CD4-positive, alpha-beta memory T cell (primary cell): ENCODE data around the gene YIPF4. TPM values are rescaled to one million over a fixed set of nuclear protein-coding genes. Genes with fewer than 3 reads are reported as not detected.
"Not testable (repeated sequence)": the region's sequence is repeated elsewhere in the genome, so short reads cannot be mapped to it uniquely, and the experiment has no call there.

Experiments used
- CTCF ChIA-PET: fragments of 350-600 bp; sonication (Branson Sonifier 250); formaldehyde crosslinking; loops from one replicate; lab custom pipeline; 2021; ENCODE audit warnings: inconsistent platforms; ENCODE audit not compliant: partially characterized antibody; lab: Charles Lee
- POLR2A ChIA-PET: fragments of 350-600 bp; sonication (Branson Sonifier 250); formaldehyde crosslinking; loops from one replicate; lab custom pipeline; 2021; ENCODE audit not compliant: partially characterized antibody; lab: Charles Lee
- DNase-seq, 5 donors: peaks; one replicate each; pipeline versions ENCODE4 v3.0.0 to v3.0.0-alpha.2; 2020 to 2022; ENCODE audit warnings: mixed read lengths in 1 of 5
- H3K27ac ChIP-seq: one replicate; pipeline ENCODE4 v1.7.0; 2013; ENCODE audit warnings: low read depth, low read length
- H3K27me3 ChIP-seq: 2 replicates; pipeline ENCODE4 v1.7.0; 2013; ENCODE audit warnings: mild to moderate bottlenecking, low read length, moderate library complexity; ENCODE audit not compliant: insufficient read depth
- H3K36me3 ChIP-seq: 2 replicates; pipeline ENCODE4 v1.7.0; 2013; ENCODE audit warnings: mild to moderate bottlenecking, low read length, moderate library complexity; ENCODE audit not compliant: insufficient read depth
- H3K4me1 ChIP-seq: 2 replicates; pipeline ENCODE4 v1.7.0; 2013; ENCODE audit warnings: mild to moderate bottlenecking, low read length, moderate library complexity; ENCODE audit not compliant: insufficient read depth
- H3K4me3 ChIP-seq, 2 donors: one replicate each; pipeline ENCODE4 v1.7.0; 2013; ENCODE audit warnings: low read length in 2 of 2, mild to moderate bottlenecking in 1 of 2
- H3K9me3 ChIP-seq, 2 donors: one replicate each; pipeline ENCODE4 v1.7.0; 2013; ENCODE audit warnings: low read length in 2 of 2, control low read depth in 1 of 2; ENCODE audit not compliant: control insufficient read depth in 1 of 2
- H3K27ac Mint-ChIP-seq, 7 donors: one replicate each; pipeline ENCODE4 v1.8.0; 2020 to 2021; ENCODE audit warnings: mixed read lengths in 7 of 7, mild to moderate bottlenecking in 6 of 7, inconsistent platforms in 3 of 7, moderate library complexity in 3 of 7
- H3K27me3 Mint-ChIP-seq, 2 donors: one replicate each; pipeline ENCODE4 v1.8.0; 2020 to 2021; ENCODE audit warnings: mixed read lengths in 2 of 2
- H3K36me3 Mint-ChIP-seq, 2 donors: one replicate each; pipeline ENCODE4 v1.8.0; 2020 to 2021; ENCODE audit warnings: mixed read lengths in 2 of 2, inconsistent platforms in 1 of 2, mild to moderate bottlenecking in 1 of 2
- H3K4me1 Mint-ChIP-seq, 4 donors: one replicate each; pipeline ENCODE4 v1.8.0; 2020 to 2021; ENCODE audit warnings: mixed read lengths in 4 of 4, mild to moderate bottlenecking in 1 of 4
- H3K4me3 Mint-ChIP-seq, 8 donors: one replicate each; pipeline ENCODE4 v1.8.0; 2020 to 2021; ENCODE audit warnings: mixed read lengths in 8 of 8, mild to moderate bottlenecking in 7 of 8, moderate library complexity in 6 of 8, inconsistent platforms in 3 of 8
- H3K9me3 Mint-ChIP-seq, 8 donors: one replicate each; pipeline ENCODE4 v1.8.0; 2020 to 2021; ENCODE audit warnings: mixed read lengths in 8 of 8, mild to moderate bottlenecking in 5 of 8, inconsistent platforms in 3 of 8, moderate library complexity in 1 of 8
- intact Hi-C: fragments of 100-400 bp; cut with micrococcal nuclease; formaldehyde crosslinking; loops from one replicate; pipeline ENCODE4 v1.15.1; 2023
- polyA plus RNA-seq, 2 donors: library from polyadenylated mRNA; unstranded; fragments of 300-500 nt; fragmentation: Illumina TruSeq; gene quantifications; one replicate each; pipeline ENCODE4 v1.2.3, GENCODE V29; 2021
- total RNA-seq, 2 experiments: library from RNA; stranded (reverse); gene quantifications; one replicate each; pipeline ENCODE4 v1.2.3, GENCODE V29; 2021

Gene YIPF4
- total and polyA plus RNA-seq, 4 experiments from 2014 or later: 13.9 to 51.9 (median 37.5) TPM

- intact Hi-C loops, H3K27ac ChIP-seq, H3K9me3 ChIP-seq, H3K36me3 ChIP-seq, H3K27me3 ChIP-seq, H3K9me3 Mint-ChIP-seq, H3K4me3 ChIP-seq, H3K27me3 Mint-ChIP-seq, DNase-seq, POLR2A ChIA-PET, CTCF ChIA-PET: not testable (repeated sequence)
- peak overlapping the region in 3 of 7 donors; percentile 11 to 30 (median 22) for H3K27ac Mint-ChIP-seq
- H3K4me1 Mint-ChIP-seq: peaks cover 52 to 87% (median 68%) of the 10 kb centered on the region in 4 donors
- peak overlapping the region in 5 of 8 donors; percentile 5 to 51 (median 23) for H3K4me3 Mint-ChIP-seq
- peaks cover 79% of the 10 kb centered on the region for H3K4me1 ChIP-seq
- peaks cover 11 to 14% of the 10 kb centered on the region in 2 donors for H3K36me3 Mint-ChIP-seq
Measured at GRCh38 chr2:32364290-32364689, 86.6 kb downstream of the YIPF4 start.

- CTCF ChIA-PET, H3K27me3 ChIP-seq, DNase-seq, H3K9me3 Mint-ChIP-seq, H3K27me3 Mint-ChIP-seq, intact Hi-C loops, H3K4me3 ChIP-seq, H3K27ac ChIP-seq, POLR2A ChIA-PET, H3K36me3 ChIP-seq, H3K9me3 ChIP-seq: not testable (repeated sequence)
- H3K4me1 ChIP-seq: peaks cover 72% of the 10 kb centered on the region
- Mint-ChIP-seq H3K36me3 (peaks cover 11 to 13% of the 10 kb centered on the region in 2 donors), H3K27ac (peak overlapping the region in 1 of 7 donors; percentile 43), H3K4me1 (peaks cover 48 to 84% (median 64%) of the 10 kb centered on the region in 4 donors), H3K4me3 (peak overlapping the region in 1 of 8 donors; percentile 36)
Measured at GRCh38 chr2:32365679-32366078, 88.0 kb downstream of the YIPF4 start.

Other genes starting within 250 kb of the YIPF4 start
- gene DPY30, start 238.1 kb upstream of the YIPF4 start, total RNA-seq: 10 to 100 TPM; 50.0 to 51.3 TPM
- 100 to 1,000 TPM; 167 to 233 TPM for gene DPY30, start 238.1 kb upstream of the YIPF4 start, polyA plus RNA-seq
- 10 to 100 TPM; 22.5 to 23.2 TPM for gene SPAST, start 214.3 kb upstream of the YIPF4 start, total RNA-seq
- 10 to 100 TPM; 11.2 to 15.3 TPM for gene SPAST, start 214.3 kb upstream of the YIPF4 start, polyA plus RNA-seq
- 10 to 100 TPM; 20.2 to 20.3 TPM for gene SLC30A6, start 112.0 kb upstream of the YIPF4 start, total RNA-seq
- gene SLC30A6, start 112.0 kb upstream of the YIPF4 start, polyA plus RNA-seq: 10 to 100 TPM; 12.0 to 15.5 TPM
- under 1 TPM; 0.11 to 0.20 TPM for gene NLRC4, start 13.0 kb upstream of the YIPF4 start, total RNA-seq
- under 1 TPM in 1 of 2 donors, not detected in 1; 0.24 TPM for gene NLRC4, start 13.0 kb upstream of the YIPF4 start, polyA plus RNA-seq
- 100 to 1,000 TPM; 149 to 151 TPM for gene BIRC6, start 79.1 kb downstream of the YIPF4 start, total RNA-seq
- gene BIRC6, start 79.1 kb downstream of the YIPF4 start, polyA plus RNA-seq: 10 to 100 TPM; 19.0 to 41.4 TPM